GM19455 (cell line): ENCODE results near the gene CC2D2A.
"Not testable (repeated sequence)": the region's sequence is repeated elsewhere in the genome, so short reads cannot be mapped to it uniquely, and the experiment has no call there.

Experiments
- ATAC-seq: cut with Tn5 transposase; IDR thresholded peaks from one replicate; pipeline ENCODE4 v1.9.1; 2021; ENCODE audit not compliant: unreplicated experiment

Gene CC2D2A

GRCh38 chr4:15513545-15513944 lies 43.9 kb downstream of the CC2D2A start:
- ATAC-seq: no peak

DNA sequence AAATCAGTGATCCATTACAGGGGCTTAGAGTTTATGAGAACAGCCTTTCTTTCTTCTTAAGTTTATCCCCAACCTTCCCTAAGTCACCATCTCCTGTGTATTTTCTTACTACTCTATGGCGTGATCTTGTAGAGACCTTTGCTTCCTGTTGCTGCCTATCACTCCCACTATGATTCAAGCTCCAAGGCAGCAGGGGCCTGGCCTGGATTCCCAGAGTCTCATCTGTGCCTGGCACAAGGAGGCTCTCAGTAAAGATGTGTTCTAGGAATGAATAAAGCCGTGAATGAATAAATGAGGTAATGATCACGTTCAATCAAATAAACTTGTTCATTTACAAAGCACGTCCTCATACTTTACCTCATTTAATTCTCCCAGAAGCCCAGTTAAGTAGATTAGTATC lies 45.4 kb downstream of the CC2D2A start:
- no peak for ATAC-seq

- ATAC-seq: no peak
Observed at GRCh38 chr4:15516494-15516893, 46.8 kb downstream of the CC2D2A start.

DNA sequence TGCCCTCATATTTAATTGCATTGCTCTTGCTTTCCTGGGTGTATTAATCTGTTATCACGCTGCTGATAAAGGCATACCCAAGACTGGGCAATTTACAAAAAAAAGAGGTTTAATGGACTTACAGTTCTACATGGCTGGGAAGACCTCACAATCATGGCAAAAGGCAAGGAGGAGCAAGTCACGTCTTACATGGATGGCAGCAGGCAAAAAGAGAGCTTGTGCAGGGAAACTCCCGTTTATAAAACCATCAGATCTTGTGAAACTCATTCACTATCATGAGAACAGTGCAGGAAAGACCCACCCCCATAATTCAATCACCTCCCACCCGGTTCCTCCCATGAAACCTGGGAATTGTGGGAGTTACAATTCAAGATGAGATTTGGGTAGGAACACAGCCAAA lies 48.0 kb downstream of the CC2D2A start:
- ATAC-seq: not testable (repeated sequence)

- ATAC-seq: no peak
Observed at GRCh38 chr4:15521442-15522039, 51.9 kb downstream of the CC2D2A start.

GRCh38 chr4:15525080-15525479 lies 55.4 kb downstream of the CC2D2A start:
- ATAC-seq: no peak

DNA sequence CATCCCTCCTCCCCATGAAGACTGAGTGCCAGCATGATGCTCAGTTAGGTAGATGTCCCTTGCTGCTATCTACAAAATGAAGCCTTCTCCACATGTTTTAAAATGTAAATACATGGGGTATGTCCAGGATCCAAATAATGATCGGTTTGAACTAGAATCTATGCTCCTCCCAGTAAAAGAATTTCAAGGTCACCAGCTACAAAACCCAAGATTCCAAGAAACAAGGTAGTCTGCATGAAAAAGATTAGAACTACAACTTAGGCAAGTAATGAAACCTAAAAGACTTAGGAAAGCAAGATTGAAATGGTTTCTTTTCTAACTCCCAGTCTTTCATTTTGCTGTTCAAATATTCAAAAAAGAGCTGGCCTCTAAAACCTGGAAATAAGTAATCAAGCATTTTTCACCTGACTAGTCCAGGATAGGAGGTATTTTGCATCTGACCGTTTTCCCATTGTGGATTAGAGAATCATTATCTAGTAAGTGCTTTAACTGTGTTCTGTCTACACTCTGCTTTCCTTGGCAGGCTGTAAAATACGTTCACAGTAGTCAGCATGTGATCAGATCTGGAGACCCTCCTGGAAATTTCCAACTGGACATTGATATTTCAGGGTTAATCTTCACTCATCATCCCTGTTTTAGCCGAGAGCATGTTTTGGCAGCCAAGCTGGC lies 57.4 kb downstream of the CC2D2A start:
- no peak for ATAC-seq

GRCh38 chr4:15531792-15532191 lies 62.1 kb downstream of the CC2D2A start:
- no peak for ATAC-seq

DNA sequence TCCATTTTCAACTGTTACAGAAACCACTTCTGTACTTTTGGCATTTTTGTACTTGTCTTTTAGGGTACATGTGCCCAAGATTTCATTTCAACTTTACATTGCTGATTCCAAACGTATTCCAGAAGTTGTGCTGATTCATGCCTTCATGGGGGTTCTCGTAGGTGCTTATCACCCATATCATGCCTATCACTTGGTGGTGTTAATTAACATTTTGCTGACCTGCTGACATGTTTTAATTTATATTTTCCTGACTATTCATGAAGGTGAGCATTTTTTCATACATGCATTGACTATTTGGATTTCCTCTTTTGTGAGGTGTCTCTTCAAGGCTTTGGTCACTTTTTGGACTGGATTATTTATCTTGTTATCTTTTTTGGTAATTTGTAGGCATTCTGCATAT lies 64.1 kb downstream of the CC2D2A start:
- no peak for ATAC-seq

DNA sequence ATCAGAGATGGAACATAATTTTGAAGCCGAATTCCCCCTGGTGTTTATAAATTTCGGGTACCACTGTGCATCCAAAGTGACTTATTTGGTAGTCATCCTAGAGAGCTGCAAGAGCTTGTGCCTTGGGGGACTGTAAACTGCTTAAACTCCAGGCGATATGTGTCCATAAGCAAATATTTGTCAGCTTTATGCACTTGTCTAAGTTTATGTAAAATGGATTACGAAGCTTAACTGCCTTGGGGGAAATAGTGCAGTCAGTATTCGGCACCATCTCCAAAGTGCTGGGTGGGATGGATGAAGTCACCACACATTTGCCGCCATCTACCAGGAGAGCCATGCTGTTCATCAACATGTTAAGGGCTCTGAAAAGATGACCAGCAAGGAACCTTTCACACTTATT lies 65.9 kb downstream of the CC2D2A start:
- ATAC-seq: no peak

DNA sequence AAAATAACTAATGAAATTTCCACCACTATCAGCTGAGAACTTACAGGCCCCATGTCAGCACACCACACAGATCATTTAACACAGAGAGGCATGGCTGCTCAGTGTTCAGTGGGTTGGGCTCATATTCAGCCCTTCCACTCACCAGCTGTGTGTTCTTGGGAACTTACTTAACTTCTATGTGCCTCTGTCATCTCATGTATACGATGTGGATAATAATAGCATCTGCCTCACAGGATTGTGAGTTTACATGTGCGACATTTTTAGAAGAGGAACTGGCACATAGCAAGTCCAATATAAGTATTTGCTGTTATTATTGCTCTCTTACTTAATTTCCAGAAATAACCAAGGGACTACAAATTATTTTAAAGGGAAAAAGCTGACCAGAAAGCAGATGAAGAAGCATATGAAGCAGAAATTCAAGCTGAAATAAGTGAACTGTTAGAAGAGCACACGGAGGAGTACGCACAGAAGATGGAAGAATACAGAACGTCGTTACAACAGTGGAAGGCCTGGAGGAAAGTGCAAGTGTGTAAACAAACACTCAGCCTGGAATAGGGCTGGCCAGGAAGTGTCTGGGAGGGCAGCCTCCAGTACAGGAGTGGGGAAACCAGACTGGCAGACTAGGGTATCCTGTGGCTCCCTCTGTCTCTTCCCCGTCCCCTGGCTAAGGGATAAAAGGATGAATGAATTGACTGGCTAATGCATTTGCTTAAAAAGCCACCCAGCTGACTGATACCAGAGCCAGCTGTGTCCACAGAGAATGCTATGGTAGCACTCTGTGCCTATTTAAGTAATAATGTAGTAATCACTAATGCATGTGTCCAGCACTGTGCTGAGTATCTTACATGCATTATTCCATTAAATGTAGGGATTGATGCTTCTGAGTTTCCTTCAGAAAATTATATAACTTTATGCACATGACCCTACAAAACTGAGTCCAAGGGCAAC lies 67.1 kb downstream of the CC2D2A start:
- ATAC-seq: no peak

DNA sequence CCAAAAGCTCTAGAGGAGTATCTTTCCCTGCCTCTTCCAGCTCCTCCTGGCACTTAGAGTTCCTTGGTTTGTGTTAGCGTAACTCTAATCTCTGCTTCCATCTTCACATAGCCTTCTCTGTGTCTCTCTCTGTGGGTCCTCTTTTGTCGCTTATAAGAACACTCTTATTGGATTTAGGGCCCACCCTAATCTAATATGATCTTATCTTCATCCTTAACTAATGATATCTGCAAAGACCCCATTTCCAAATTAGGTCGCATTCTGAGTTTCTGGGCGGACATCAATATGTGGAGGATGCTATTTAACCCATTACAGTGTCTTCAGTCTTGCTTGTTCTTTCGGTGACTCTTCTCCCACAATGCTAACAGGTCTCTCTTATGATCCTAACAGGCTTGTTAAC lies 72.3 kb downstream of the CC2D2A start:
- ATAC-seq: no peak

DNA sequence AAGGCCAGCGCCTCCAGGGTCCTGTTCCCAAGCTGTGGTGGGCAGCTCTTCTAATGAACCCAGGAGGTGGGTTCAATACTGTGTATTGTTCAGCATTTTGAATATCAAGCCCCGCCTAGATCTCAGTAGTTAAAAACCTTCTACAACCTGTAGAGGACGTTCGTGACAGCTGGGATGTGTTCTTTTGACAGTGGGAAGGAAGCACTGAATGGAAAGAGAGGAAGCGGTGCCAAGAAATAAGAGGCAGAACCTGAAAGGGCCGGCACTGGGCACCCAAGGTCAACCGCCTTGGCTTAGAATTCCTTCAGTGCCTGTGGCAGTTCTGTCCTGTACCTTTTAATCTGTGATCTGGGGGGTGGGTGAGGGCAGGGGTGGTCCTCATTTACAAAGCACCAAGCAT lies 73.1 kb downstream of the CC2D2A start:
- no peak for ATAC-seq

DNA sequence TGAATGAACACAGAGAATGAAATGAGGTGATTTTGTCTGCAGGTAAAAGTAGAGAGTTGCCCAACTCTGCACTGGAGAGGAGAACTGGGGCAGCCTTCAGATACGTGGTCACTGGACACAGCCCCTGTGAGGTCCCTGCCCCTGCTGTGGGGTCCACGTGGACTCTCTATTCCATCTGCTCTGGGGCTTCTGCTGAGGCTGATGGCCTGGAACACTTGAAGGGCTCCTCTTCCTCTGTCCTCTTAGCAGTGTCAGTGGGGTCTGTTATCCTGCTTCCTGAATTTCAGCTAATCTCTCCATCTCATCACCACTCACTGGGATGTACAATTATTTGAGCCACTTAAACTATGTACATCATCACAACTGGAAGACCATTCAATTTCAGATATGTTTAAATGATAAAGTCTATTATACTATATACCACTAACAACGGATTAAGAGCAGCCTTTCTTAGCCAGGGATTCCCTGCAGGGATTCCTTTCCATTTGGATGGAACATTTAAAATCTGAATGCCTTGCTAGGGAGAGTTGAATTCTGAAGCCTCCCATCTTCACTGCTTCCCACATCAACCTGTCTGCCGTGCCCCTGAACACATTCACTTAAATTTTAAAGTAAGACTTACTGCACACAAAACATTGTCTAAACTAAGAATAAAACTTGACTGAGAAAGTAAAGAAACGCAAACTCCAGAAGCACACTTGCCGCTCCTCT lies 74.0 kb downstream of the CC2D2A start:
- no peak for ATAC-seq

DNA sequence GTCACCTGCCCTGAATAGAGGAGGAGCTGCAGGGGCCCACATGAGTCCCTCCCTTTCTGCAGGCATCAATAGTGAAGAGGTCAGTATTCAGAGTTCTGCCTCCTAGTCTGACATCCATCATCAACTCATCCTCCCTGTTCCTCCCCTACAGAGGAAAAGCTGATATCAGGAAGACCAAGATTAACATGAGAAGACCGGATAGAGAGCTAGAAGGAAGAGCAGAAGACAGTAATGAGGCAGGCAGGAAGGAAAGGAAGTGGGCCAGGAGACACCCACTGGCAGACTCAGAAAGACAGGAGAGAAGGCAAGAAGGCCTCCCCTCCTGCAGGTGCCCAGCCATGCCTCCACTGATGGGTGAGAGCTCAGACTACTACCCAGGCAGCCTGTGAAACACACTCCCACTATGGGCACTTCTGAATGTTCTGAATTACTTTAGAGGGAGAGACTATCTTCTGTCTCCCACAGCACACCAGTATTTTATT lies 74.6 kb downstream of the CC2D2A start:
- no peak for ATAC-seq

DNA sequence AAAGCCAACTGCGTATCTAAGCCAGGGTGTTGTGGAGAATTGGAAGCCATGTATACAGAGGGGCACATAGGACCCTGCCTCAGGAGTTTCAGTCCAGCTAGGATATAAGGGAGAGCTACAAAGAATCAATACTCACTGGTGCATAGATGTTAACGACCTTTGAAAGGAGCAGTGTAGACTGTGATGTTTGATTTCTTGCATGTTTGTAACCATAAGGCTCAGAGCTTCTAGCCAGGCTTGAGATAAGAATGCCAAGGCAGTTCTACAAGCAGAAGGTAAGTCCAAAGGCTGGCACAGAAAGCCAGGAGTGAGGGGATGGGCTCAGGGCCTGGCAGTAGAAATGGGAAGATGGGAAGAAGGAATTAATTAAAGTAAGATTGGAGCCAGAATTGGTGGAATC lies 75.7 kb downstream of the CC2D2A start:
- no peak for ATAC-seq

DNA sequence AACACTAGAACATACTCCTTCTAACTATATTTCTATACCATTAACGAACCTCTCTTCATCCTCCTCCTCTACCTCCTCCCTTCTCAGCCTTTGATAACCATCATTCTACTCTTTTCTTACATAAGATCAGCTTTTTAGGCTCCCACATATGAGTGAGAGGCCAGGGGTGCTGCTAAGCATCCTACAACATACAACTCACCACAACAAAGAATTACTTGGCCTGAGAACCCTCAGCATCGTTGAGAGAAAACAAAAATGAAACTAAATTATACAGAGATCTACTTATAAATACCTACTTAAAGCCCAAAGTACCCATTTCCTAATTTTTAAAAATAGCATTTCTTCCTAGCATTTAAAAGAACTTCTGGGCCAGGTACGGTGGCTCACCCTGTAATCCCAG lies 77.7 kb downstream of the CC2D2A start:
- no peak for ATAC-seq

DNA sequence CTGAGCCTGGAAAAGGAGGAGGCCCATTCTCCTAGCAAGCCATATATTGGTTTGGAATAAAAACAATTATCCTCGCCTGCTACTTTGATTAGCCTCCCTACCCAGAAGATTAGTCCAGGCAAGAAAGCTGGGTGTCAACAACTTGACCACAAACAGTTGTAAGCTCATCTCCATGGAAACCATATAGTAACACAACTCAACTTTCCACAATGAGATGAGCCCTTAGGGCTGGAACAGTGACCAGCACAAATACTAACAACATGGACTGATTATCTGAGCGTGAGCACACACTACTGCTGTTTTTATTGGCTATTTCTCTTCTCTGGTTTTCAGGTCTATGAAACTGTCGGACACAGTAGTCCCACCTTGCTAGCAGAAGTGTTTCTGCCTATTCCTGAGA lies 80.8 kb downstream of the CC2D2A start:
- ATAC-seq: no peak

- ATAC-seq: no peak
Observed at GRCh38 chr4:15551740-15552446, 82.2 kb downstream of the CC2D2A start.

DNA sequence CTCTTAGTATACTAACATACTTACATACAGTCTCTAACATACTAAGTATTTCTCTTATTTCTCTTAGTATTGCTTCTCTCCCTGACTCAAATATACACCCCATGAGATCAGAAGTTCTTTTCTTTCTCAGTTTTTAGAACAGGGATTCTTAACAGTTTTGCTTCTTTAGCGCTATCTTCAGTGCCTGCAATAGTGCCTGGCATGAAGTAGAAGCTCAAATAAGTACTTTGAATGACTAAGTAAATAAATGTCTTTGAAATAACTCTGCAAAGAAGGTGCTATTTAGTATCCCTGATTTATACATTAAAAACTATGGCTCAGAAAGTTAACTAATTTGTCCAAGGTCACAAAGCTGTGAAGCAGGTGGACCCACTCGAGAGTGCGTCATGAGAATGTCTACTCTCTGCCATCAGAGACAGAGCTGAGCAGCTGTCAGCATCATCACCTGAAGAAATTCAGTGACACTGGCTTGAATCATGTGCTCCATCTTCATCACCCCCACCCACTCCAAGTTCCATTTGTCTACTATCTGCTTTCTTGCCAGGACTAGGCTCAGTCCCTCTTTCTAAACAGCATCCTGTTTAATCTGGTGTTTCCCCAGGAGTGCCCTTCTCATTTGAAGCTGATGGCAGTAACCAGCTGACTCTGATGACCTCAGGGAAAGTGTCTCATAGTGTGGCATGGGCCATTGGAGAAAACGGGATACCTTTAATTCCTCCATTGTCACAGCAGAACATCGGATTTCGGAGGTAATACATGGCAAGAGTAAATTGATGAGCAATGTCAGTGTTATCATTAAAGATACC lies 83.1 kb downstream of the CC2D2A start:
- ATAC-seq: no peak
